ENCODE results near the gene ARR3. TPM values are rescaled to one million over a fixed set of nuclear protein-coding genes. Genes with fewer than 3 reads are reported as not detected.

Gene ARR3
- not detected in 2 replicates for total RNA-seq
- not detected in 2 replicates for polyA plus RNA-seq
- polyA plus RNA-seq (2011; cell fraction: cytosol; rRNA removed): not detected in 2 replicates
- not detected in 2 replicates for polyA plus RNA-seq (2011; cell fraction: nucleus; rRNA removed)
- not detected in 2 replicates for polyA plus RNA-seq (2012)
- not detected in 2 replicates for polyA minus RNA-seq
- not detected for polyA minus RNA-seq (2011; cell fraction: cytosol; rRNA and poly(A)+ RNA removed)
- polyA minus RNA-seq (2011; cell fraction: nucleus; rRNA and poly(A)+ RNA removed): not detected in 2 replicates
- not detected for Bru-seq, nascent RNA
- not detected for BruChase-seq, experiment 1, labeled RNA remaining after a 6-hour chase
- BruChase-seq, experiment 2, labeled RNA remaining after a 2-hour chase: not detected
- long read RNA-seq: 0 reads

DNA sequence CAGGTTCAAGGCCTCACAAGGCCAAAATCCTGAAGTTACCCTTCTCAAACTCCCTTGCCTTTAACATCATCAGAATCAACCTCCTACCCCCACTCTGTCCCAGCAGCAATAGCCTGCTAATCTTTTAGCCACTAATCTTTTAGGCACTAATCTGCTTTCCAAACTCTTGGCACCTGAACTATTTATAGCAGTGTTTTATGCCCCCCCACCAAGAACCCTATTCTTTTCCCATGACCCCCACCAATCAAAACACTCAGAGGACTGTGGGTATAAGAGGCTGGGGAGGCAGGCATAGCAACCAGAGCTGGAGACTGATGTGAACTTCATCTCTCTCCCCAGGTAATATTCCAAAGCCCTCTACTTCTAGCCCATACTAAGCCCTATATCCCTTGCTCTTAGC, at the start of gene ARR3:
Gene ARR3, plus strand, starts transcription at position 301 of the 400 bp plus-strand sequence. CDS start 1,052 bp downstream, outside the sequence.
- BruUV-seq (replicated peaks): no TSS peak
- Histone ChIP-seq H3K27me3 (ENCODE audit: control insufficient read depth in 2 of 2, insufficient read depth in 2 of 2, low read length in 2 of 2) (no peaks in the 10 kb centered on the region), H3K9ac (replicated peaks; ENCODE audit: extremely low read depth, insufficient read depth, low read length) (no peak within 1 kb of the TSS), H2AFZ (ENCODE audit: low read depth, low read length) (no peak within 1 kb of the TSS), H3K4me3 (replicated peaks in 1 of 3; ENCODE audit: insufficient read depth in 1 of 3, low read depth in 1 of 3, low read length in 3 of 3) (no peak within 1 kb of the TSS), H4K20me1 (replicated peaks; ENCODE audit: control insufficient read depth, extremely low read depth, insufficient read depth, low read length) (no peaks in the 10 kb centered on the region), H3K9me1 (replicated peaks; ENCODE audit: control insufficient read depth, extremely low read depth, insufficient read depth, low read length) (no peaks in the 10 kb centered on the region), H3K79me2 (ENCODE audit: control insufficient read depth, insufficient read depth, low read length) (no peaks in the 10 kb centered on the region), H3K4me2 (ENCODE audit: insufficient read depth, low read length) (no peak within 1 kb of the TSS), H3K4me1 (ENCODE audit: control insufficient read depth, extremely low read depth, insufficient read depth, low read length) (no peaks in the 10 kb centered on the region), H3K9me3 (replicated peaks; ENCODE audit: control insufficient read depth, insufficient read depth, low read length) (no peaks in the 10 kb centered on the region), H3K36me3 (ENCODE audit: control insufficient read depth in 2 of 2, extremely low read depth in 1 of 2, insufficient read depth in 2 of 2, low read length in 2 of 2) (no peaks in the 10 kb centered on the region), H3K27ac (ENCODE audit: insufficient read depth, low read depth, low read length) (no peak within 1 kb of the TSS)
- intact Hi-C loops (cut with micrococcal nuclease) (no loop called here), dilution Hi-C loops (cut with MboI; ENCODE audit: extremely low pct_ligation_motif_present, low sequenced_read_pairs) (no loop called here)
- FAIRE-seq (no peak), DNase-seq (ENCODE audit: low read depth, low spot score) (no peak)
- POLR2A ChIA-PET: no interaction called here
- CTCF ChIA-PET: no interaction called here
- TF ChIP-seq, protein P1, sequence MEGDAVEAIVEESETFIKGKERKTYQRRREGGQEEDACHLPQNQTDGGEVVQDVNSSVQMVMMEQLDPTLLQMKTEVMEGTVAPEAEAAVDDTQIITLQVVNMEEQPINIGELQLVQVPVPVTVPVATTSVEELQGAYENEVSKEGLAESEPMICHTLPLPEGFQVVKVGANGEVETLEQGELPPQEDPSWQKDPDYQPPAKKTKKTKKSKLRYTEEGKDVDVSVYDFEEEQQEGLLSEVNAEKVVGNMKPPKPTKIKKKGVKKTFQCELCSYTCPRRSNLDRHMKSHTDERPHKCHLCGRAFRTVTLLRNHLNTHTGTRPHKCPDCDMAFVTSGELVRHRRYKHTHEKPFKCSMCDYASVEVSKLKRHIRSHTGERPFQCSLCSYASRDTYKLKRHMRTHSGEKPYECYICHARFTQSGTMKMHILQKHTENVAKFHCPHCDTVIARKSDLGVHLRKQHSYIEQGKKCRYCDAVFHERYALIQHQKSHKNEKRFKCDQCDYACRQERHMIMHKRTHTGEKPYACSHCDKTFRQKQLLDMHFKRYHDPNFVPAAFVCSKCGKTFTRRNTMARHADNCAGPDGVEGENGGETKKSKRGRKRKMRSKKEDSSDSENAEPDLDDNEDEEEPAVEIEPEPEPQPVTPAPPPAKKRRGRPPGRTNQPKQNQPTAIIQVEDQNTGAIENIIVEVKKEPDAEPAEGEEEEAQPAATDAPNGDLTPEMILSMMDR (IDR thresholded peaks at IDR 0.05; ENCODE audit: extremely low read depth in 1 of 2, insufficient read depth in 1 of 2, low read depth in 1 of 2, low read length in 2 of 2): no peak
- TF ChIP-seq POLR2A (IDR thresholded peaks at IDR 0.05; ENCODE audit: low read depth, low read length) (no peak), FOS (IDR thresholded peaks at IDR 0.05; ENCODE audit: borderline replicate concordance, insufficient read depth, low read length) (no peak)
